Stomach smooth muscle (tissue), 2 donors: ENCODE measurements around the gene CIART.
"Not testable (repeated sequence)": the region's sequence is repeated elsewhere in the genome, so short reads cannot be mapped to it uniquely, and the experiment has no call there.

Source experiments
- H3K27ac ChIP-seq: one replicate; pipeline ENCODE4 v1.7.0; 2013; ENCODE audit warnings: mild to moderate bottlenecking, low read length, inconsistent platforms
- H3K27me3 ChIP-seq, 2 donors: one replicate each; pipeline ENCODE4 v1.7.0; 2013; ENCODE audit warnings: low read length in 2 of 2; ENCODE audit not compliant: insufficient read depth in 2 of 2, control insufficient read depth in 1 of 2
- H3K36me3 ChIP-seq, 2 donors: one replicate each; pipeline ENCODE4 v1.7.0; 2013; ENCODE audit warnings: low read length in 2 of 2; ENCODE audit not compliant: control insufficient read depth in 2 of 2, insufficient read depth in 2 of 2
- H3K4me1 ChIP-seq: one replicate; pipeline ENCODE4 v1.7.0; 2013; ENCODE audit warnings: low read length; ENCODE audit not compliant: control insufficient read depth, insufficient read depth
- H3K4me3 ChIP-seq, 2 donors: one replicate each; pipeline ENCODE4 v1.7.0; 2013; ENCODE audit warnings: low read length in 2 of 2
- H3K9ac ChIP-seq, 2 donors: one replicate each; pipeline ENCODE4 v1.7.0; 2013; ENCODE audit warnings: low read length in 2 of 2, mild to moderate bottlenecking in 1 of 2
- H3K9me3 ChIP-seq, 2 donors: one replicate each; pipeline ENCODE4 v1.7.0; 2013; ENCODE audit warnings: low read length in 2 of 2; ENCODE audit not compliant: control insufficient read depth in 2 of 2
- donor health status: healthy.
- donor health status: Pancreatic carcinoma.

CIART gene

GRCh38 chr1:150309758-150310508 lies 27.6 kb downstream of the CIART start:
- Histone ChIP-seq H3K4me3 (no peak overlapping the region), H3K9me3 (no peaks in the 10 kb centered on the region), H3K27ac (no peak overlapping the region), H3K9ac (no peak overlapping the region), H3K27me3 (no peaks in the 10 kb centered on the region), H3K4me1 (no peaks in the 10 kb centered on the region), H3K36me3 (peaks cover 11 to 12% of the 10 kb centered on the region in 2 donors)

DNA sequence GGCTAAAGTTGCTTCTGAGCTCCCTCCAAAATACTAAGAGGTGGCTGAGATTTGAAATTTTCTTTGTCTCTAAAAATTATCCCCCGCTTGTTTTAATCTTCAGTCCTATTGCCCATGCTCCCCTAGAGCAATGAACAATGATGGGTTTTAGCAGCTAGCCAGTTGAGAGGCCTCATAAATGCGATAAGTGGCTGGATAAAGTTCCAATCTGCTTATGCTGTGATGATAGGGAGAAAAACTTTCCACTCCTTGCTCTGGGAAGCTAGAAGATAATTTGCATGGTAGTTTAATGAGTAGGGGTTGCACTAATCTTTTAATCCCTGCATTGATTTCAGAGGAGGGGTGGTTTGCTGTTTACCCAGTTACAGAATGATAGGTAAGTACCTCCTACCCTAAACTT lies 29.4 kb downstream of the CIART start:
- no peak overlapping the region for H3K27ac ChIP-seq
- H3K27me3 ChIP-seq: no peaks in the 10 kb centered on the region
- no peaks in the 10 kb centered on the region for H3K4me1 ChIP-seq
- no peaks in the 10 kb centered on the region for H3K9me3 ChIP-seq
- H3K4me3 ChIP-seq: no peak overlapping the region
- peaks cover 7 to 12% of the 10 kb centered on the region in 2 donors for H3K36me3 ChIP-seq
- no peak overlapping the region for H3K9ac ChIP-seq

DNA sequence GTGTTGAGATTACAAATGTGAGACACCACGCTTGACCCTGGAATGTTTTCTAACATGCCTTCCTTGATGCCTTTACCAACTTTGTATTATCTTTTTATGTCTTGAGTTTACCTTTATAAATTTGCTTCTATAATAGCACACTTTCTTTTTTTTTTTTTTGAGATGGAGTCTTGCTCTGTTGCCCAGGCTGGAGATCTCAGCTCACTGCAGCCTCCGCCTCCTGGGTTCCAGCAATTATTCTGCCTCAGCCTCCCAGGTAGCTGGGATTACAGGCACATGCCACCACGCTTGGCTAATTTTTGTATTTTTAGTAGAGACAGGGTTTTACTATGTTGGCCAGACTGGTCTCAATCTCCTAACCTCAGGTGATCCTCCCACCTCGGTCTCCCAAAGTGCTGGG lies 32.3 kb downstream of the CIART start:
- not testable (repeated sequence) for H3K27me3 ChIP-seq, H3K36me3 ChIP-seq, H3K9me3 ChIP-seq, H3K4me3 ChIP-seq, H3K9ac ChIP-seq, H3K27ac ChIP-seq, H3K4me1 ChIP-seq

GRCh38 chr1:150320667-150320978 lies 38.3 kb downstream of the CIART start:
- peak overlapping the region; percentile 80 for H3K27ac ChIP-seq
- peaks cover 8% of the 10 kb centered on the region for H3K4me1 ChIP-seq
- peak overlapping the region; percentile 96 to 99 for H3K4me3 ChIP-seq
- no peaks in the 10 kb centered on the region for H3K9me3 ChIP-seq
- H3K9ac ChIP-seq: no peak overlapping the region
- no peaks in the 10 kb centered on the region for H3K27me3 ChIP-seq
- peaks cover 9% of the 10 kb centered on the region in 2 donors for H3K36me3 ChIP-seq

GRCh38 chr1:150321826-150322166 lies 39.4 kb downstream of the CIART start:
- peaks cover 8% of the 10 kb centered on the region for H3K4me1 ChIP-seq
- peak overlapping the region; percentile 80 for H3K27ac ChIP-seq
- H3K27me3 ChIP-seq: no peaks in the 10 kb centered on the region
- no peaks in the 10 kb centered on the region for H3K9me3 ChIP-seq
- peaks cover 13 to 20% of the 10 kb centered on the region in 2 donors for H3K36me3 ChIP-seq
- peak overlapping the region; percentile 92 to 93 for H3K9ac ChIP-seq
- H3K4me3 ChIP-seq: peak overlapping the region; percentile 96 to 99

DNA sequence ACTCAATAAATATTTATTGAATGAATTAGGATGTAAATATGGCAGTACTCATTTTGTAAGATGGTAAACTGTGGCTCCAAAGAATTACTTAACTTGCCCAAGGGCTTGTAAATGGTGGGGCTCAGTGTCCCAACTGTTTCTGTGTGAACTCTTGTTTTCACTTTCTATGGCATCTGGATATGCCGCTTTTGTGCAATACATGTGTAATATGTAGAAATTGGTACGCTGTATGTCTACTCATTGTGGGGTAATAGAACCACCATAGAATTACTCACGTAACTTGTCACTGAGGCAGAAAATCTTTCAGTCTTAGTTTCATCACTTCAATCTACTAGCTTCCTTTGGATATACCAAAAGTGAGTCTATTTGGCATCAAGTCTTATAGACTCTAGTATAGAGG lies 40.0 kb downstream of the CIART start:
- peak overlapping the region; percentile 92 to 93 for H3K9ac ChIP-seq
- no peaks in the 10 kb centered on the region for H3K9me3 ChIP-seq
- H3K4me1 ChIP-seq: peaks cover 8% of the 10 kb centered on the region
- peak overlapping the region; percentile 96 to 99 for H3K4me3 ChIP-seq
- H3K27ac ChIP-seq: no peak overlapping the region
- no peaks in the 10 kb centered on the region for H3K27me3 ChIP-seq
- peaks cover 15 to 24% of the 10 kb centered on the region in 2 donors for H3K36me3 ChIP-seq

DNA sequence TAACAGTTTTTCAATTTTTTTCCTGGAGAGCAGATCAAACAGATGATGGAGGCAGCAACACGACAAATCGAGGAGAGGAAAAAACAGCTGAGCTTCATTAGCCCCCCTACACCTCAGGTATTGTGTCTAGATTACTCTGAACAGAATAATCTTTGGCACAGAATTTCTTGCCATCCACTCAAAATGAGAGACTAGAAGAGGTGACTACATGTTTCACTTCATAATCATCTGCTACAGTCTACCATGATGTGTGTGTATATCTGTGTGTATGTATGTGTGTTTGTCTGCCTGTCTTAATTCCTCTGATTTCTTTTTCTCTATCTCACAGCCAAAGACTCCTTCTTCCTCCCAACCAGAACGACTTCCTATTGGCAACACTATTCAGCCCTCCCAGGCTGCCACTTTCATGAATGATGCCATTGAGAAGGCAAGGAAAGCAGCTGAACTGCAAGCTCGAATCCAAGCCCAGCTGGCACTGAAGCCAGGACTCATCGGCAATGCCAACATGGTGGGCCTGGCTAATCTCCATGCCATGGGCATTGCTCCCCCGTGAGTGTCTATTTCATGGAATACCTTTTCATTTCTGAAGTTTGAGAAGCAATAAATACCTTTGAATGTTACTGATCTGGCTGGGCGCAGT lies 50.4 kb downstream of the CIART start:
- Histone ChIP-seq H3K4me3 (no peak overlapping the region), H3K9ac (no peak overlapping the region), H3K9me3 (no peaks in the 10 kb centered on the region), H3K36me3 (peaks cover 42 to 53% of the 10 kb centered on the region in 2 donors), H3K27ac (no peak overlapping the region), H3K27me3 (no peaks in the 10 kb centered on the region), H3K4me1 (no peaks in the 10 kb centered on the region)
